Left lobe of liver (tissue), 2 donors: ENCODE data around the gene GPX6. TPM values are rescaled to one million over a fixed set of nuclear protein-coding genes. Genes with fewer than 3 reads are reported as not detected.
"Not testable (repeated sequence)": the region's sequence is repeated elsewhere in the genome, so short reads cannot be mapped to it uniquely, and the experiment has no call there.

Experiments
- ATAC-seq: fragments of 200-7000 bp; cut with Tn5 transposase; one replicate; pipeline ENCODE4 v1.9.1; 2020; ENCODE audit warnings: mild to moderate bottlenecking, moderate library complexity
- DNase-seq: peaks from one replicate; pipeline ENCODE4 v3.0.0-alpha.2; 2020; ENCODE audit warnings: low spot score
- total RNA-seq: library from RNA; stranded (reverse); gene quantifications from one replicate; pipeline ENCODE4 v1.2.1, GENCODE V29; 2021
- donor health status: DM: no; HTN: no; CAD: no; lungs with moderate emphysema.
- donor health status: DM: no; HTN: yes; CAD: no.

GPX6 gene
- total RNA-seq, 1 donor from 2014 or later: not detected

GRCh38 chr6:28530777-28531176 lies 15.2 kb upstream of the GPX6 start:
- ATAC-seq (no peak), DNase-seq (no peak)

- no peak for ATAC-seq
- no peak for DNase-seq
Measured at GRCh38 chr6:28525496-28526039, 10.0 kb upstream of the GPX6 start, which contains the start of gene GPX5. TSS of gene GPX5 (plus strand) at chr6:28525881. CDS start at chr6:28526014, 133 bp downstream.

- DNase-seq (no peak), ATAC-seq (no peak)
Measured at GRCh38 chr6:28523241-28523622, 7.6 kb upstream of the GPX6 start.

- ATAC-seq (no peak), DNase-seq (no peak)
Measured at GRCh38 chr6:28522594-28523240, 7.1 kb upstream of the GPX6 start.

- DNase-seq (no peak), ATAC-seq (no peak)
Measured at GRCh38 chr6:28517964-28518363, 2.4 kb upstream of the GPX6 start.

GRCh38 chr6:28512387-28512786 lies 3.2 kb downstream of the GPX6 start:
- DNase-seq, ATAC-seq: not testable (repeated sequence)

GRCh38 chr6:28511628-28512300 lies 3.8 kb downstream of the GPX6 start:
- DNase-seq: no peak
- no peak for ATAC-seq

- ATAC-seq: no peak
- DNase-seq: no peak
Measured at GRCh38 chr6:28506807-28507475, 8.7 kb downstream of the GPX6 start.

GRCh38 chr6:28505733-28506132 lies 9.9 kb downstream of the GPX6 start:
- no peak for ATAC-seq
- no peak for DNase-seq

GRCh38 chr6:28502709-28503305 lies 12.8 kb downstream of the GPX6 start:
- ATAC-seq, DNase-seq: not testable (repeated sequence)

- ATAC-seq, DNase-seq: not testable (repeated sequence)
Measured at GRCh38 chr6:28502136-28502535, 13.5 kb downstream of the GPX6 start.

- no peak for ATAC-seq
- no peak for DNase-seq
Measured at GRCh38 chr6:28501259-28501658, 14.3 kb downstream of the GPX6 start.

GRCh38 chr6:28497893-28498292 lies 17.7 kb downstream of the GPX6 start:
- ATAC-seq (no peak), DNase-seq (no peak)

- no peak for DNase-seq
- no peak for ATAC-seq
Measured at GRCh38 chr6:28497306-28497705, 18.3 kb downstream of the GPX6 start.

GRCh38 chr6:28496099-28496779 lies 19.4 kb downstream of the GPX6 start:
- ATAC-seq (peak; percentile 57), DNase-seq (no peak)

GRCh38 chr6:28491984-28492317 lies 23.6 kb downstream of the GPX6 start:
- no peak for DNase-seq
- ATAC-seq: no peak

- ATAC-seq (no peak), DNase-seq (no peak)
Measured at GRCh38 chr6:28490205-28490890, 25.2 kb downstream of the GPX6 start.

- peak; percentile 14 for ATAC-seq
- no peak for DNase-seq
Measured at GRCh38 chr6:28489366-28490204, 26.0 kb downstream of the GPX6 start.

GRCh38 chr6:28488916-28489365 lies 26.7 kb downstream of the GPX6 start:
- DNase-seq (no peak), ATAC-seq (no peak)
